Panc1 (cell line): ENCODE results near the gene CLPX.

Experiments
- CTCF ChIP-seq: fragments of 450-650 bp; IDR thresholded peaks from 2 replicates; pipeline ENCODE4 v1.5.1; 2017; ENCODE audit warnings: mild to moderate bottlenecking
- TCF7L2 ChIP-seq: IDR thresholded peaks from 2 replicates; pipeline ENCODE4 v1.6.1; 2011; ENCODE audit warnings: mild to moderate bottlenecking, low read depth, low read length, inconsistent platforms

- TF ChIP-seq TCF7L2 (no peak), CTCF (no peak)
Observed at GRCh38 chr15:65102912-65103311, 82.2 kb downstream of the CLPX start.
